GM13977 (cell line): ENCODE results near the gene PNKD.

ENCODE experiments used
- DNase-seq: peaks from one replicate; pipeline ENCODE4 v3.0.0; 2012; ENCODE audit warnings: low spot score
- CTCF ChIP-seq: IDR thresholded peaks from 2 replicates; pipeline ENCODE4 v1.5.1; 2012; ENCODE audit warnings: mild to moderate bottlenecking, control low read depth; ENCODE audit not compliant: insufficient read depth; ENCODE audit errors: extremely low read depth, missing control alignments
- in situ Hi-C: fragments of 300-500 bp; cut with MboI; formaldehyde crosslinking; loops from one replicate; pipeline ENCODE4 v1.12.0; 2022; ENCODE audit warnings: low sequenced_read_pairs, low pct_unique_long_range_greater_than_20kb, mixed read lengths, inconsistent platforms; ENCODE audit not compliant: unreplicated experiment

The PNKD gene

GRCh38 chr2:218238887-218239286 is 31.4 kb upstream of the PNKD start:
- in situ Hi-C loops, result no loop called here
- no peak for DNase-seq
- TF ChIP-seq CTCF, result no peak

- TF ChIP-seq CTCF, result no peak
- no peak for DNase-seq
- in situ Hi-C loops, result no loop called here
Observed at GRCh38 chr2:218244204-218244603, 26.1 kb upstream of the PNKD start.

GRCh38 chr2:218244665-218245064 is 25.7 kb upstream of the PNKD start:
- in situ Hi-C loops, result no loop called here
- TF ChIP-seq CTCF, result no peak
- no peak for DNase-seq

- no peak for DNase-seq
- in situ Hi-C loops, result no loop called here
- TF ChIP-seq CTCF, result no peak
Observed at GRCh38 chr2:218245214-218245613, 25.1 kb upstream of the PNKD start.

GRCh38 chr2:218249691-218250090 is 20.6 kb upstream of the PNKD start:
- TF ChIP-seq CTCF, result no peak
- in situ Hi-C loops, result no loop called here
- no peak for DNase-seq

- DNase-seq, result no peak
- TF ChIP-seq CTCF, result no peak
- in situ Hi-C loops, result no loop called here
Observed at GRCh38 chr2:218252509-218253231, 17.6 kb upstream of the PNKD start.
